Superior temporal gyrus (tissue), 1 donor: ENCODE results near the gene TRIP13.

Experiments used
- DNase-seq: peaks from one replicate; pipeline ENCODE4 v3.0.0-alpha.2; 2016; ENCODE audit errors: extremely low spot score

Gene TRIP13

DNA sequence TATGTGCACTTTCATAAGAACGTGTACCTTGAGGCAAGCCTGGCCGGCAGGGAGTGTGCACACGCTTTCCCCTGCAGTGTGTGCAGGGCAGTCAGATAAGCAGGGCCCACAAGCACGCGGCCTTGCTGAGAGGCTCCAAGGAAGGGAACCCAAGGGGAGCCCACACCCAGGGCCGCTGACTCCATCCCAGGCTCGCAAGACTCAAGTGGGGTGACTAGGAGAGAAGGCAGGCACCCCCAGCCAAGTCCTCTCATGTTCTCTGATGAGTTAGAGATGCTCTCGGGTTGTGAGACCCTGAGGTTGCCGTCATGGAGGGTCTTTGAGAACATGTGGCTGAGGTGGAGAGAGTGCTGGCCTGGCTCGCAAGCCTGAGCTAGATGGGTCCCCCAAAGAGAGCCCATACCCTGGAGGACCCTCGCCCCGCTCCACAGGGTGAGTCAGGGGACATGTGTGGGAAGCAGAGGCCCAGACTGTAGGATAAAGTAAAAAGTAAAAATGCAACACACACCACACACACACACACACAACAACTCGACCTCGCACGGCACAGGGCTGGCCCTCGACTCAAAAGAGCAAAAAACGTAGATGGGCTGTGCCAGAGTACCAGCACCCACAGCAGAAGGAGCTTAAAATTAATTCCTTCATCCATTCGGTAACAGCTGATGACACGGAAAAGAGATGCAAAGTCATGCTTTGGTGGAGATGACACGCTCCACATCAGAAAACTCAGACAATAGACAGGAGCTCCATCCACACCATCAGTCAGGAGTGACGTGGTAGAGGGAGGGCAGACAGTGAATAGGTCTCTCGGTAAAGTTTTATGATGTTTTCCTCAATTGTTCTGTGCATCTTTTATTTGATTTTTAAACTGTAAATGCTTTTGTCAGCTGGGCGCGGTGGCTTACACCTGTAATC, 61.1 kb downstream of the TRIP13 start:
- no peak for DNase-seq

- no peak for DNase-seq
These were observed 63.4 kb downstream of the TRIP13 start for GRCh38 chr5:955886-956761.

DNA sequence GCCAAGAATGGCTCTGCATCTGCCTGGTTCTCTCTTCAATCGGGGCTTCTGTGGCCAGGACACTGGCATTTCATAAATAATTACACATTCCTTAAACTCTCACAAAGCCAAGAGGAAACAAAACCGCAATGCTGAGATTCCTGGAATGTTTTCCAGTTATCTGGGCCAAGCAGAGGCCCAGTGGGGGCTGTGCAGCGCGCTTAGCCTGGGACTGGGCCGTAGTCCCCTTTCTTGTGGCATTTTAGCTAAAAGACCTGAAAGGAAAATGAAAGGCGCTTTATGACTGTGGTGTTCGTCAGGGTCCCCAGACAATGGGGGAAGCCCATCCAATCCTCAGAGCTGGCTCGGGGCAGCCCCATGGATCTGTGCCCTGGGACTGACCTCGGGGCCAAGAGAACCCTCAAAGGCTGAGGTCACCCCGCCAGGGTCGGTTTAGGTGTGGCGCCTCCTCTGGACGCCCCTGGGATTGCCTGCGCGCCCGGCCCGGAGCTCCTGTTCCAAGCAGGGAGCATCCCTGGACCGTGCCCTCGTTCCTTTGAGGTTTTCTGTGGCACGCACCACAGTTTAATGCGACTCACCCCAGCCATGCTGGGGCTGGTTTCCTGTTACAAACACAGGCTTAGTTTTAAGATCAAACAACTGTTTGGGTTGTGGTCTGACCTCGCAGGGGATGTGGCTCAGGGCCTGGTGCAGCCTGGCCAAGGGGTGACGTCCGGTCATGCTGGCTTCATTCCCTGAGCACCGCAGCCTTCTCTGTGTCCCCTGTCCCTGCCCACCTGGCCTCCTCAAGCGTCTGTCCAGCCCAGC, 64.5 kb downstream of the TRIP13 start:
- no peak for DNase-seq

GRCh38 chr5:957748-958485, 65.2 kb downstream of the TRIP13 start:
- DNase-seq: no peak

- DNase-seq: no peak
These were observed 66.3 kb downstream of the TRIP13 start for GRCh38 chr5:958701-959571.

DNA sequence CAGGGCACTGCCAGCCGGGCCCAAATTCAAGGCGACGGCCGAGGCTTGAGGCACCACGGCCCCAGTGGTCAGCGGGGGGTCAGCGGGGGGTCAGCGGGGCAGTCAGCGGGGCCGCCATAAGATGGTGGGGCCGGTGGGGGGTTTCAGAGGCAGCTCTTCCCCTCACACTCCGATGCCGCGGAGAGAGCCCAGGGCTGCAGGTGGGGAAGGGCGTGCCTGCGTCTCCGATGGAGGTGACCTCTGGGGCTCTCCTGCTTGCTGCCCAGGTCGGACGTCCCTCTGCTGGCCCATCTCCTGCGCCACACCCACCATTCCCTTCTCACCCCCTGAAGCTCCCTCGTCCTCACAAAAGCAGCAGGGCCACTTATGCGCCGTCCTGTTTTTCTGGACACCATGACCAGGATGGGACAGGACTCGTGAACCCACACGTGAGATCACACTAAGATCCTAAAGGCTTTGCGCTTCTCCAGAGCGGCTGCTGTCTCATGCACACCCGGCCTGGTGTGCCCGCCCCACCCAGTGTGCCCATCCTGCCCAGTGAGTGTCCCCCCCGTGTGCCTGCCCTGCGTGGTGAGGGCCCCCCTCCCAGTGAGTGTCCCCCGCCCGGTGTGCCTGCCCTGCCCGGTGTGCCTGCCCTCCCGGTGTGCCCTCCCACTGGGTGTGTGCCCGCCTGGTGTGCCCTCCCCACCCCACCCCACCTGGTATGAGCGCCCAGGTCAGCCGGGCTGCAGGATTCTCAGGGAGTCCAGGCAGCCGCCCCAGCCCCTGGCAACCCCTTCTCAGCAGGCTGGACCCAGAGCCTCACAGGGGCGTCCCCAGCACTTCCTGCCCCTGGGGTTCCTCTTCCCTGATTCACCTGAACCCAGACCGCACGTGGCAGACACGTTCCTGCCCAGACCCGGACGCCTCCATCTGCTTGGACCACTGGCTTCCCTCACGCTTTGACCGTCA, 67.2 kb downstream of the TRIP13 start:
- no peak for DNase-seq

- no peak for DNase-seq
These were observed 67.9 kb downstream of the TRIP13 start for GRCh38 chr5:960551-960950.

DNA sequence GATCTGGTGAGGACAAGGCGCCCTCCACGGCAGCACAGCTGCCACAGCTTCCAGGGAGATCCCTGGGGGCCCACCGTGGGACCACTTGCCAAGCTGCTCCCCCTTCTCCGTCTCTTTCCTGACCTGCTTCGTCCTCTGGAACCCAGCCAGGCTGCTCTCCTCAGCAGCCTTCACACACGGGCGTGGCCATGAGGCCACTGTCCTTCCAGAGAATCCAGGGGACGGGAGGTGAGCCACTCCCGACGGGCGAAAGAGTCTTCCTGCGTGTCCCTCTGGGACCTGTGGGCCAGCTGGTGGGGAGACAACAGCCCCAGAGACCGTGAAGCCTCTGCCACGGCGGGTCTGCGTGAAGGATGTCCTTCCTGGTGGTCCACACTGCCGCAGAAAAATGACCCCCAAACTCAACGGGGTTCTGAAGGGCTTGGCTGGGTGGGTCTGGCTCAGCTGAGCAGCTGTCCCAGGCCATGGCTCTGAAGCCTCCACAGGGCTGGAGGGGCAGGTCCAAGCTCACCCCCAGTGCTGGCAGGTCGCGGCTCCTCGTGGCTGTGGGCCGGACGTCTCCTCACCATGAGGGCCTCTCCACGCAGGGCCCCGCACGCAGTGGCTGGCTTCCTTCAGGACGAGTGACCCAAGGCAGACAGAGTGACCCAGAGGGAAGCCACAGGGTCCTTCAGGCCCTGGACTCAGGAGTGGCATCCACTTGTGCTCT, 68.5 kb downstream of the TRIP13 start:
- DNase-seq: no peak

GRCh38 chr5:961711-962240, 69.1 kb downstream of the TRIP13 start:
- no peak for DNase-seq

- DNase-seq: no peak
These were observed 69.7 kb downstream of the TRIP13 start for GRCh38 chr5:962386-962785.

GRCh38 chr5:962801-963200, 70.1 kb downstream of the TRIP13 start:
- no peak for DNase-seq

DNA sequence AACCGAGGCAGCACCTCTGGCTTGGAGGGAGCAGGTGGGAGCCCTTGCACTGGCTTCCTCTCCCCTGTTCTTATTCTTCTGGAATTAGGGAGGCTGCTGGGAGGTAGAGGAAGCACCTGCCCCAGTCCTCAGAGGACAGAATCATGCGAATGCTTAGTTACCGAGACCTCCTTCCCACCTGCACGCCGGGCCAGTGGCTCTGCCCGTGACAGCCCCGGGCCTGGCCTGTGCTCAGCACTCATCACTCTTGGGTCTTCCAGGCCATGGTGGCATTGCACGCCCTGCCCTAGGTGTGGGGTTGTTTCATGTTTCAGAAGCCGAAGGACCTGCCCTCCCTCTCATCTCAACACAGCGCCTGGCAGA, 70.6 kb downstream of the TRIP13 start:
- DNase-seq: no peak

DNA sequence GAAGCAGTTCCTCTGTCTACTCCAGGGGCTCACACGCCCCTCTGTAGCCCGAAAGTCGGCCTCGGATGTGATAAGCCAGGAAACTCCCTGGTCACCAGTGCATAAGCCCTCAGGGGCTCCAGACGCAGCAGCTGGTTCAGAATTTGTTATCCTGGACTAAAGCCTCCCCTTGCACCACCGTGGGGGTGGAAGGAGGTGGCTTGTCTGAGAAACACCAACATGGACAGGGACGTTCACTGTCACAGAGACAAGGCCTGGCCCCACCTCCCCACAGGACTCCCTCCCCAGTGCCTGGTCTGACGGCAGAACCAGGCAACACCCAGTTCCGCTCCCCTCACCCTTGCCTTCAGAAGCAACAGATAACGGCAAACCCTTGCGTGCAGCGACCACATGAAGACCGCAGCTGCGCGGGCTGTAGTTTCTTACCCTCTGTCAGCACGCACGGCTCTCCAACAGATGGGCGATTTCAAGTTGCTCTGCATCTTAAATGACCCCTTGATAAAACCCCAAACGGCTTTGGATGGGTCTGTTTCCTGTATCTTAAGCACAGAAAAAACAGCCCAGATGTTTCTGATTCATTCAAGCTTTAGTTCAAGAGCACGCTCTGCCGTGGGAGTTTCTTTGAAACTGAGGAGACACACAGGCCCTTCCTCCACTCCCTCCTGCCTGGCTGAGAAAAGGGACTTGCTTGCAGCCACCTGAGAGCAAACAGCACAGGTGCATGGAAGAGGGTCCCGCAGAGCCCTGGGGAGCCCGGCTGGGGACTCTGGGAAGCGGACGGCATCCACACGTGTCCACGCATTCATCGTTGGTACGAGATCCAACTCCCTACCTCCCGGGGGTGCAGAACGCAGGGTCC, 71.2 kb downstream of the TRIP13 start:
- no peak for DNase-seq

DNA sequence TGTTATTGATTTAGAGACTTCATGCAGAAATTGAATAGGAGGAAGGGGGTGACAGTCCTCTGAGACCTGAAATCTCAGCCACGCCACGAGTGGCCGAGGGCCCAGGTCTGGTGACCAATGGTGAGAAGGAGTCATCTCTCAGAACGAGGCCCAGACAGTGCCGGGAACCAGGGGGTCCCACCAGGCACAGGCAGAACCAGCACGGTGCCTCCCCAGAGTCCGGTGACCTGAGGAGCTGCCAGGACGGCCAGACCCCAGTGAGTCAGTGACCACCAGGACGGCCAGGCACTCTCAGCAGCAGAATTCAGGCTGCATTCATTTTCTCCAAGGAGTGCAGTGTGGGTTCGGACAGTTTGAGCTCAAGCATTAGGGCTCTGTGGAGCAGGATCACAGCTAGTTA, 72.1 kb downstream of the TRIP13 start:
- no peak for DNase-seq

- DNase-seq: no peak
These were observed 73.1 kb downstream of the TRIP13 start for GRCh38 chr5:965604-966344.

GRCh38 chr5:966345-966710, 73.6 kb downstream of the TRIP13 start:
- no peak for DNase-seq

DNA sequence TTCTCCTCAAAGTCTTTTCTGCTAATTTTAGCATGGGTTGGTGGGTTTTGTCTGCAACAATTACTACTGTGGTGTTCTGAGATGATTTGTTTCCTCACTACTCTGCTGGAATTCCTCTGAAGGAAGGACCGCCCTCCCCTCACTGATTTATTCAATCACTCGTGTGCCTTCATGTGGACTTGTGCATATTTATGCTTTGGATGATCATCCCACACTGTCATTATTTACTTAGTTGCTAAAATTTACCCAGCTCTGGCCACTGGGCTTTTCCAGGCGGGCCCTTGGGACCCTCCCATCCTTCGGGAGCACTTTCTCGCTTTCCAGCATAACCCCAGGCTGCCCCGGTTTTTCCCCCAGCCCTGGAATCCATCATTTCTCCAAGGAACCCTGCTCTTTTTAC, 74.3 kb downstream of the TRIP13 start:
- no peak for DNase-seq
